Activated T-cell treated with anti-CD3 and anti-CD28 coated beads for 4 hours (primary cell): ENCODE data around the gene TESPA1.
"Not testable (repeated sequence)": the region's sequence is repeated elsewhere in the genome, so short reads cannot be mapped to it uniquely, and the experiment has no call there.

Experiments used
- DNase-seq: peaks from one replicate; pipeline ENCODE4 v3.0.0-alpha.2; 2020

TESPA1 gene

GRCh38 chr12:54981796-54982195, 2.8 kb downstream of the TESPA1 start:
- peak; percentile 43 for DNase-seq

DNA sequence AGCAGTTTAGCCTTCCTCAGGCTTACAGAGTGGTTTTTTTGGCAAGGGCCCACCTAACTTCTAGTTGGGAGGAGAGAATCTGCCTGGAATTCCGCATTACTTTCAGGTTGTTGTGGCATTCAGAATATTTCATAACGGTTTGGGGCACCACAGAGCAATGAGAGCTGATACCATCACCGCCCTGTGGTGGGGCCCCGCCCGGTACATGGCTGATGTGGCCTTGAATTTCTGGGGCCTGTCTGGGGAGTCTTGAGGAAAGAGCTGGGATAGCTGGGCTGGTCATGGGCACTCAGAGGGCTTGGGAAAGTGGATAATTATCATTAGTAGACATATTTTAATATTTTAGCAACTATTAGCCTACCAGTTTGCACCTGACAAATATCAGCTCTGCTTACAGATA, 4.2 kb downstream of the TESPA1 start:
- DNase-seq, result peak; percentile 28

DNA sequence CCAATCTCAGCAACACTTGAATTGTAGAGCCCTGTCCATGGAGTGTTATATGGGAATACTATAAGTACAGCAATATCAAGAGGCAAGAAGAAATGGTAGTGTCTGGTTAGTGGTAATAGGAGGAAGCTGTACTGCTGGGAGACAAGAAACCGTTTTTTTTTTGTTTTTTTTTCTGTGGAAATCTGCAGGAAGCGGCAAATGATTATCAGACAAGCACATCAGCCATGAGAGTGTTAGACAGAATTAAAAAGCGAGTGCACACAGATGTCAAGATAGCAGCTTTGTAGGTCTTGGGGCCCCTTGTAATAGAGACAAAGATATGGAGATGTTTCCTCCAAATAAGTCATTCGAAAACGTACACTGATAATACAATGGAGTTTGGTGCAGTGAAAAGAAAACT, 6.7 kb downstream of the TESPA1 start:
- no peak for DNase-seq

DNA sequence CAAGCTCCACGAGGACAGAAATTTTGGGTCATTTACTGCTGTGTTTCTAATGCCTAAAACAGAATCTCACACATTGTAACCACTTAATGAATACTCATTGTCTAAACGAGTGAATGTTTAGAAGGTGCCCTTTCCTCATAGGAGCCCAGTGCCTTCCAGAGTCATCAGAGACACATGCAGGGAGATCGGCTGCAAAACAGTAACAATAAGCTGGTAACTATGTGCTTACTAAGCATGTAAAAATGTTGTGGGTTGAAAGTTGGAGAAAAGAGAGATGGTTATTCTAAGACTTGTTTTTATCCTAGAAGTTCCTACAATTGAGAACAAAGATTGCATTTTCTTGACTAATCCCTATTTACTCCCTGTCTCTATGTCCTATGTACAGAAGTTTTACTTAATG, 7.4 kb downstream of the TESPA1 start:
- no peak for DNase-seq

GRCh38 chr12:54975875-54976274, 8.7 kb downstream of the TESPA1 start:
- no peak for DNase-seq

DNA sequence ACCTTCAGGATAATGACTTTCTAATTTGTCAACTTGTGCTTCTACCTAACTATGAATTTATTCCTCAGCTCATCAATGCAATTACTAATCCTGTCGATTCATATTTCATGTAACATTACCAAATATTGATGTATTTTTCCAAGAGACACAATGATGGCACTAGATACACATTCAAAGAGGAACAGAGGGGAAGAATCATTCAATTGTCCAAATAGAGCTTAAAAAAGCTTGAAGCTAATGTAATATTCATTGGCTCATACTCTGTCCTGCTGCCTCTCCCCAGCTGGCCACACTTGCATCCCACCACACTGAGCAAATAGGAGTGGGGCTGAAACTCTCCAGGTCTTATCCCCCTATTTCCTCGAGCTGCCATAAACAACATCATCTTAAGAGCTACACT, 9.3 kb downstream of the TESPA1 start:
- DNase-seq, result no peak

DNA sequence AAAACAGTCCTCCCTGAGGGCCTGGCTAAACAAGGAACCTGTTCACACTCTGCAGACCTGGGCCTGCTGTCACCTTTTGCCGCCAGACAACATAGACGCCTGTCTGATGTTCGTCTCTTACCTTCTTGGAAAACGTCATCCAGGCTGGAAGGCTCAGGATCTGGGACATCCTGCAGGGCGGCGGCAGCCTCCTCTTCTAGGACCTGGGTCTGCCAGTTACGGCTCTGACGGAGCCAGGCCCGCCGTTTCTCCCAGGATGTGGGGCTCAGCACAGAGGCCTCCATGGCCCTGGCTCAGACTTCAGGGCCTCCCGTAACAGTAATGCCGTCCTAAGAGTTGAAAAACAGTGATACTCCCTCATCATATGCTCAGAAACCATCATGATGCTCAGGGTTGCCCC, 10.3 kb downstream of the TESPA1 start:
- DNase-seq, result no peak

DNA sequence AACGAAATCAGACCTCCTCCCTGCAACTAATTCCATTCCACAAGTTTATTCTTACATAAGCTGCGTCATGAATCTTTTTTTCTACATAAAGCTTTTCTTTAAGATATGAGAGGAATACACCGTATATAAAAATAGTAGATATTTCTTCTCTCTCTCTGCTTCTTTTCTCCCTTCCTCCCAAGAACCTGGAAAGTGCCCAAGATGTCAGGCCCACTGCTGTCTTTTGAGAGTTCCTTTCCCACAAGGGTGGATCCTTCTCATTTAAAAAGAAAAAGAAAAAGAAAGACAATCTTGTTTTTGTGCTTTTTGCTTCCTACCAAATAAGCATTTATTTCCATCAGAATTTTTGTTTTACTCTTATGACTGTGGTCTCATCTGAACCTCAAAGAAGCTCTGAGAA, 11.0 kb downstream of the TESPA1 start:
- no peak for DNase-seq

GRCh38 chr12:54970741-54971140, 13.8 kb downstream of the TESPA1 start:
- no peak for DNase-seq

- DNase-seq, result no peak
These were observed 16.3 kb downstream of the TESPA1 start for GRCh38 chr12:54968181-54968730.

GRCh38 chr12:54967461-54967860, 17.1 kb downstream of the TESPA1 start:
- no peak for DNase-seq

DNA sequence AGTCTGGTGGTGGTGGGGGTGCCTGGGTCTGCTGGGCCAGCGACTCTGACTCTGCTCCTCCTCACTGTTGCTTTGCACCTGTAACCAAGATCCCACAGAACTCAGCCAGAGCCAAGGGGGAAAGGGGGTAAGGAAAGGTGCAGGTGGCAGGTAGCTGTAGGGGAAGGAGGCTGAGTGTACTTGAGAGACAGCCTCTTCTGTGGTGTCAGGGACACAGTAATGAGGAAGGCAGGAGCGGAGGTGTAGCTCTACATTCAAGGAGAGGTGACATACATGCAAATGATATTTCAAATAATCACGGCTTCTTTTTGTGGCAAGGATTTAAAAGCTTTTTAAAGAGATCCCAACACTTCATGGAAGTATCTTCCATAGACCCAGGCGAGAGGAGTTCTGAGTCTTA, 23.4 kb downstream of the TESPA1 start:
- DNase-seq, result no peak

GRCh38 chr12:54959291-54960018, 25.1 kb downstream of the TESPA1 start:
- no peak for DNase-seq

GRCh38 chr12:54958048-54958658, 26.4 kb downstream of the TESPA1 start:
- DNase-seq, result peak; percentile 57

DNA sequence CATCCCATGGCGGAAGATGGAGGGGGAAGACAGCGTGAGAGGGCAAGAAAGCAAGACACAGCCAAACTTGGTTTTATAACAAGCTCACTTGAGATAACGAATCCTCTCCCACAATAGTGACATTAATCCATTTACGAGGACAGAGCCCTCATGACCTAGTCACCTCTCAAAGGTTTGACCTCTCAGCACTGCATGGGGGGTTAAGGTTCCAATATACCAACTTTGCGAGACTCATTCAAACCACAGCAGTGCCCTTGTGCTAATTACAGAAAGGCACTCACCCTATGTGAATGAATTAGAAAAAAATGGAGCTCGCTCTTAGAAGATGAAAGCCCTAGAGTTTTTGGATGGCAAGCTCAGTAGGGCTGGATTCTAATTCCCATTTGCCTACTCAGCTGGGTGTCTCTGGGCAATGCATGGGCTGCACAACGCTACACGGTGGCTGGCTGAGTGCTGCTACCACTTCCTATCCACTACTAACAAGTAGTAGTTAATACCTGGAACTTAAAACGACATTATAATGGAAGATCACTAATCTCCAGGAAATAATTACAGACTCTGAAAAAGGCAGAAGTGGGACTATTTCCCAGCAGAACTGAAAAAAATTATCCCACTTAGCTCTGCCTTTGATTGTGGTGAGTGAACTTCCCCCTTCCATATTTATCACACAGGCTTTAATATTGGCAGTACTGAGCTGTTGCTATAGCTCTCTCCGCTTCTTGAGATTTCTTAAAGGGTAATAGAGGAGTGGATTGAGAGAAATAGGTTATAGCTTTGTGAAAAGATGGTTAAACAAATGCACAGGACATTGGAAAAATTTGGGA, 27.5 kb downstream of the TESPA1 start:
- no peak for DNase-seq

DNA sequence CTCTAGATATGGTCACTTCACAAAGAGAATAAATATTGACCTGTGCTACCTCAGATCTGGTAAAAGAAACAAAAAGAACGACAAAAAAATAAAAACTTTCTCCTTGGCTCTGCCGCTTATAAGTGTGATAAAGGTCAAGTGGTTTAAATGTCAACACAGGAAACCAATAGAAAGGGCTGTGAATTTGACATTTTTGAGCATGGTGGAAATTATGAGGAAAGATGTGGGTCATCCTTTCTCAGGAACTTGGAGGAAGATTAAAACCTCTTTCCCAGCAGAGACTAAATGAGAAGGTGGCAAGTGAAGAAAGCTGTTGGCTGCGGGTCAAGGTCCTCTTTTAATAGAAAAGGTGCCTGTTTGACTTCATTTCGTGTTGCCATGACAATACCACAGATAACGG, 28.2 kb downstream of the TESPA1 start:
- DNase-seq, result no peak

GRCh38 chr12:54954801-54955200, 29.8 kb downstream of the TESPA1 start:
- DNase-seq, result no peak

- no peak for DNase-seq
These were observed 30.3 kb downstream of the TESPA1 start for GRCh38 chr12:54954228-54954627.

- no peak for DNase-seq
These were observed 34.4 kb downstream of the TESPA1 start for GRCh38 chr12:54950071-54950727.

DNA sequence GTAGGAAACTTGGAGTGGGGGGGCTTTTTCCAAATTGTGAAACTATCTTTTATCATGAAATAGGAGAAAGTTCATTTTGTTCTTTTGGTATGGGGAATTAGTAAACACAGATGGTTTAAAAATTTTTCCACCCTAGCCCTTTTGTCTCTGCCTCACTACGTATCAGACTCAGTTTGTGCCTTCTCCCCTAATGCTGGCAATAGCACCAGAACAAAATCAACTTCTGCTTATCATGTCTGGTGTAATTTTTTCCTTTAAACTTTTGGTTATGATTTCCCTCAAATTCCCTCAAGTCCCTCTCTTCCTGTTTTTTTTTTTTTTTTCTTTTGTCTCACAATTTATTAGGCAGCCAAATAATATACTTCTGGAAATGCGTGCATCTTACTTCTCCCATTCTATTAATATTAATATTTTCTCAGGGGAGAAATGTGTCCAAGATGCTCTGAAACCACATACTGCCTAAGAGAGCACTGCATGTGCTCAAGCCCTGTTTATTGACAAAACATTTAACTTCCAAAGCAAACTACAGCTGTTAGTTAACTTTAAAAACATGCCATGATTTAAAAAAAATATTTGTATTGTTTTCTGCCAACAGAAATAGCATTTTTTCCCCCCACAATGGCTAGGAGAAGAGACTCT, 35.4 kb downstream of the TESPA1 start:
- no peak for DNase-seq

- no peak for DNase-seq
These were observed 36.4 kb downstream of the TESPA1 start for GRCh38 chr12:54948171-54948570.

GRCh38 chr12:54945082-54945481, 39.5 kb downstream of the TESPA1 start:
- no peak for DNase-seq

GRCh38 chr12:54943292-54943691, 41.3 kb downstream of the TESPA1 start:
- not testable (repeated sequence) for DNase-seq
